Mesenteric fat pad (tissue), 1 donor: ENCODE results near the gene ZFYVE27. TPM values are rescaled to one million over a fixed set of nuclear protein-coding genes. Genes with fewer than 3 reads are reported as not detected.

Source experiments
- DNase-seq: peaks from one replicate; pipeline ENCODE4 v3.0.0-alpha.2; 2020; ENCODE audit warnings: low spot score
- total RNA-seq: library from RNA; stranded (reverse); fragmentation: NEBNext Ultra II Directional; extraction: Animal tissue kit (Norgen Biotek cat#: 25700); gene quantifications from one replicate; pipeline ENCODE4 v1.2.1, GENCODE V29; 2021
- donor health status: DM: yes; HTN: yes; CAD: no.

The ZFYVE27 gene
- total RNA-seq, 1 donor from 2014 or later = 19.2 TPM

DNA sequence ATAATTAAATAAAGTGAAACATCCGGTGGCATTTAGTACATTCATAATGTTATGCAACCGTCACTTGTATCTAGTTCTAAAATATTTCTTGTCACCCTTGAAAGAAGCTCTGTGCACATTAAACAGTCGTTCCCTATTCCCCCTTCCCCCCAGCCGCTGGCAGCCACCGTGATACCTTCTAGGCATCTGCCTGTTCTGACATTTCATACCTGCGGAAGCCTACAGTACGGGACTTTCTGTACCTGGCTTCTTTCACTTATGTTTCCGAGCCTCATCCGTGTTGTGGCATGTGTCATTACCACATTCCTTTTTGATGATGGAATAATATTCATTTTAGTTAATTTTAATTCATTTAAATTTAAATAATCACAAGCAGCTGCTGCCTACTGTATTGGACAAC, 48.8 kb downstream of the ZFYVE27 start:
- no peak for DNase-seq

DNA sequence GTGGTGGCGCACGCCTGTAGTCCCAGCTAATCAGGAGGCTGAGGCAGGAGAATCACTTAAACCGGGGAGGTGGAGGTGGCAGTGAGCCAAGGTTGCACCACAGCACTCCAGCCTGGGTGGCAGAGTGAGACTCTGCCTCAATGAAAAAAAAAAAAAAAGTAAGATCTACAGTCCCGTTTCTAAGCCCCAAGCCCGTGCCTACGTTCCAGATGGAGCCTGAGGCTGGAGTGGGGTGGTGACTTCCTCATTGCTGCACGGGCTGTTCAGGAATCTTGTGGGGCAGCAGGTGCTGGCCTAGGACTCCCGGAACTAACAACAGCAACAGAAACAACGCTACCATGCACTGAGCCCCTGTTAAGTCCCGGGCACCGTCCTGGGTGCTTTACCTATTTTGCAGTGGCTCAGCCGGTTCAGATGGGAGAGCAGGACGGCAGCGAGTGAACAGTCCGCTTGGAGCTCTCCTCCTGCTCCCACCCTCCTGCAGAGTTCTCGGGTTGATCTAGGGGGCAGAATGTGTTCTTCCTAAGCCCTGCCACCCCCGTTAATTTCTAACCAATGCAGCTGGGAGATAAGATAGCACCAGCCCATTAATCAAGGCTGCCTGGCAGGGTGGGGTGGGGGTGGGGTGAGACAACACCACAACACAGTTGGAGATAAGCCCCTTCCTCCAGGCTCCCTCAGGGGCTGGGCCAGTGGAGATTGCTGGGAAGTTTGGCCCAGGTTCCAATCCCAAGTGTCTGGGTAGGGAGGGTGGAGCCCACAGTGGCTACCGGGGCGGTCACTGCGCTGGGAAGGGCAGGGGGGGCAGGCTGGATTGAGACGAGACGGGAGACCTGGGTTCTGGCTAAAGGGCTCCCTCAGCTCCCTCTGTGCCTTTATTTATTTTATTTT, 51.9 kb downstream of the ZFYVE27 start:
- no peak for DNase-seq

GRCh38 chr10:97789770-97790397, 53.0 kb downstream of the ZFYVE27 start:
- no peak for DNase-seq

DNA sequence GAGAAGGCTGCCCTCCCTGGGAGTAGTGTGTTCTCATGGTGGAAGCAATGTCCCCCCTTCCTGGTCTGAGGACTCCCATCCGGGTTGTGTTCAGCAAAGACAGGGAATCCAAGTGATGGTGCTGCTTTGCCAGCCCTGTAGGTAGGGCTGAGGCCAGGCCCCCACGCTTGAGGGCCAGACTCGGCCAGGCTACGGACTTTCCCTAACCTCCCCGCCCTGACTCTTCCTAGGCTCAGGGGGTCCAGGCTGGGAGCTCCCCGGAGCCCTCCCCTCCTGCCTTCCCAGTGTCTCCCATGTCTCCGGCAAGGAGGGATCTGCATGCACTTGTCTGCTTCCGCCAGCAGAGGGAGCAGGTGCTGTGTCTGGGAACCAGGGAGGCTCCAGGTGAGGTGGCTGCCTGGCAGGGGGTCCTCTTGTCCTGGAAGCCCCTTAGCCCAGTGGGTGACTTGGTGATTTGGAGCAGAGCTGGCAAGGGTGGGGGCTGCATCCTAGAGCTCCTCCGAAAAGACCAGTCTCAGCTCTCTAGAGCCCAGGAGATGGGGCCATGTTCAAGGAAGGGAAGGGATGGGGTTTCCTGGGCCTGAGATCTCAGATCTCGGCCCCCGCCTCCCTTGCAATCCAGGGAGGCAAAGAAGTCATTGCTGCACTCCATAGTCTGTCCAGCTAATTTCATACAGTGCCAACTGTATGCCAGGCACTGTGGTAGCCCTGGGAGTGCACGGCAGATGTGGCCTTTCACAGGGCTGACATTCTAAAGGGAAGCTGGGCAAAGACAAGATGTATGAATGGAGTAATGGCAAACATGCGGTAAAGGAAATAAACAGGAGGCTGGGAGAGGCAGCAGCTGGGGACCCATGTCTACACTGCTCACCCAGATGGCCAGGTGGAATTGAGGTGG, 55.1 kb downstream of the ZFYVE27 start:
- no peak for DNase-seq

- DNase-seq = no peak
Observed at GRCh38 chr10:97795886-97796285, 59.0 kb downstream of the ZFYVE27 start.

DNA sequence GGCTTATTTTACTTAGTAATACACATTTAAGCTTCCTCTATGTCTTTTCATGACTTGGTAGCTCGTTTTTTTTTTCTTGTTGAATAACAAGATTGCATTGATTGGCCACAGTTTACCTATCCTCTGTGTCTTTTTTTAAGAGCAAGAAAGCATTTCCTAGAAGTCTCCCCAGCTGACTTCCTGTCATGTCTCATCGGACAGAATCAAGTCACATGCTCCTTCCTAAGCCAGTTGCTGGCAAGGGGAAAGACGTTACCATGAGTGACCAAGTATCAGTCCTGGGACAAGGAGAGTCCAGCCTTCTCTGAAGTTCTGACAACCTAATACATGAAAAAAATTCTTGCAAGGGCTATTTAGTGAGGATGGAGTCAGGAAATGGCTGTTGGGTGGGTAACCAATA, 59.7 kb downstream of the ZFYVE27 start:
- DNase-seq = no peak

- DNase-seq = no peak
Observed at GRCh38 chr10:97798958-97799610, 62.2 kb downstream of the ZFYVE27 start.

DNA sequence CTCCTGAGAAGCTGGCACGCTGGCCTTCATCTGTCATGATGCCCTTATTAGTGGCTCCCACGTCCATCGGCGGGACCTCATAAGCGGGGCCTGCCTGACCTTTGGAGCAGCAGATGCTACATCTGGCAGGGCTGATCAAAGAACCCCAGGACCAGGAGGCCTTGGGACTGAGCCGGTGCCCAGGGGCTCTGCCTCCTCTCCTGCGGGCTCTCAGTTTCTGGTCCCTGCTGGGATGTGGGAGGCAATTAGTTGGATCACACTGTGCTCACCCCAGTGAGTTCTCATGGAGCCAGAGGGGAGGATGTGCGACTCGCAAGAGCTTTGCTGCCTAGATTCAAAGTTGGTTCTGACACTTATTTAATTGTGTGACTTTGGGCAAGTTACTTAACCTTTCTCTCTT, 63.5 kb downstream of the ZFYVE27 start:
- no peak for DNase-seq

DNA sequence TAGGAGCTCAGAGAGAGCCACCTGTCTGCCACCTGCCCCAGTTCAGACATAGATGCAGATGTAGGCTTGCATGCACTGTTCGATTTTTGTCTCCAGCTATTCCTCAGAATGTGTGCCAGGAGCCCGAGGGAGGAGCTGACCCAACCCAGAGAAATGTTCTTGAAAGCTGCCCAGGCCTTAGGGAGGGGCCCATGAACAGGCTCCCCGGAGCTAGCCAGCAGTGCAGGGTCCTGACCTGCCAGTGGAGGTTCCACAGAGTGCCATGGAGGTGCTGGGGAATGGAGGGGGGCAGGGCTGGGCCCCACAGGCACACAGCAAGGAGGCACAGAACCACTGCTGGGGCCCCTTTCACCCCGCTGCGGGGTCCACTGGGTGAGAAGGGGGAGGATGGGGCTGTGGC, 64.5 kb downstream of the ZFYVE27 start:
- no peak for DNase-seq

GRCh38 chr10:97805096-97805884, 68.4 kb downstream of the ZFYVE27 start:
- DNase-seq = no peak

- DNase-seq = no peak
Observed at GRCh38 chr10:97805949-97806348, 69.0 kb downstream of the ZFYVE27 start.

DNA sequence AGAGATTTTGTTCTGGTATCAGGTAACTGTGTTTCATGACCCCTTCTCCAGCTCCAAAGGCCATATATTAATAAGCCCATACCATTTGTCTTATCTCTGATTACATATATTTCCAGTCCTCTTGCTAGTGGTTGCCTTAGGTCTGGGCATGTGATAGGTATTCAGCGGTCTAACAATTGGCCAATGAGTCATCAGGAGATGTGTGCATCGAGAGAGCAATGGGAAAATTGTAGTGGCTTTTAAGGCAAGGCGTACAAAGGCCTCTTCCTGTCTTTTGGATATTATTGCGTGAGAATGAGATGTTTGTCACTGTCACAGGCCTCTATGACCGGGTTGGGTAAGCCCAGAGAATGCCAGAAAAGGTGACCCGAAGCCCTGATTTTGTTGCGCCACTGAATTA, 73.5 kb downstream of the ZFYVE27 start:
- DNase-seq = no peak

Other genes starting within 250 kb of the ZFYVE27 start
- gene MMS19, start 238.7 kb upstream of the ZFYVE27 start, total RNA-seq = 38.0 TPM
- 19.9 TPM for gene UBTD1, start 238.2 kb upstream of the ZFYVE27 start, total RNA-seq
- gene ANKRD2, start 164.3 kb upstream of the ZFYVE27 start, total RNA-seq = not detected
- 3.8 TPM for gene HOGA1, start 152.7 kb upstream of the ZFYVE27 start, total RNA-seq
- gene C10orf62, start 147.4 kb upstream of the ZFYVE27 start, total RNA-seq = not detected
- gene MORN4, start 103.6 kb upstream of the ZFYVE27 start, total RNA-seq = 1.5 TPM
- 22.3 TPM for gene PI4K2A, start 96.5 kb upstream of the ZFYVE27 start, total RNA-seq
- 30.5 TPM for gene AVPI1, start 49.9 kb upstream of the ZFYVE27 start, total RNA-seq
- 28.7 TPM for gene MARVELD1, start 23.4 kb upstream of the ZFYVE27 start, total RNA-seq
- not detected for gene SFRP5, start 34.9 kb downstream of the ZFYVE27 start, total RNA-seq
- 0.32 TPM for gene GOLGA7B, start 112.7 kb downstream of the ZFYVE27 start, total RNA-seq